Measurements from ENCODE around the gene NLRP4. TPM values are rescaled to one million over a fixed set of nuclear protein-coding genes. Genes with fewer than 3 reads are reported as not detected.

Gene NLRP4
- total RNA-seq, 2 experiments from 2014 or later = 4.0 to 4.6 TPM

DNA sequence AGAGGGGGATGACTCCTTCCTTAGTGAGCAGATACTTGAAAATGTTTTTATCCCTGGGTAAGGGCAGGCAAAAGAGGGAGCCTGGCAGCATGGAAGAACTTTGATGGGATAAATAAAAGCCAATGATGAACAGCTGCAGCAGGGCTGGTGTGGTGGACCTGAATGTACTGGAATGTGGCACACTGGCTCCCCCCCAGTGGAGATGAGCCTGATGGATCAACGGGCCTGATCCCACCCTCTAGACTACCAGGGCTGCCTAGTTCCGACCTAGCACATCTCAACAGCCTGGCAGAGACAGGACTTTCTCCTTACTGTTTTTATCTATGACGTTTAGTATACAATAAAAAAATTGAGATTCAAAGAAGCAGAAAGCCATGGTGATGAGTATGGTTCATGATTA, 25.0 kb upstream of the NLRP4 start:
- Histone ChIP-seq H3K9me2 (ENCODE audit: insufficient read depth, low read length) (no peaks in the 10 kb centered on the region), H3K27ac (ENCODE audit: low read depth, low read length, poor library complexity, severe bottlenecking) (no peak overlapping the region), H2AFZ (ENCODE audit: low read length) (no peak overlapping the region), H3K9me3 (ENCODE audit: low read length) (peaks cover 7% of the 10 kb centered on the region; the same call in 1 of the 2 replicates), H3K4me2 (ENCODE audit: low read length) (no peak overlapping the region), H3K4me1 (ENCODE audit: insufficient read depth, low read length, poor library complexity, severe bottlenecking) (peaks cover 73% of the 10 kb centered on the region), H4K20me1 (ENCODE audit: insufficient read depth, low read length) (no peaks in the 10 kb centered on the region), H3K79me2 (ENCODE audit: insufficient read depth, low read depth, low read length) (peaks cover 100% of the 10 kb centered on the region), H3K4me3 (ENCODE audit: low read depth, low read length, poor library complexity, severe bottlenecking) (no peak overlapping the region), H3K36me3 (ENCODE audit: insufficient read depth, low read length) (peaks cover 100% of the 10 kb centered on the region)
- intact Hi-C loops (cut with micrococcal nuclease; ENCODE audit: unreplicated experiment) = no loop called here
- no peak for DNase-seq (ENCODE audit: low spot score)
- no TSS peak for BruUV-seq (replicated peaks)
- ChIA-PET CTCF (ENCODE audit: unreplicated experiment) (no interaction called here), POLR2A (no interaction called here)
- TF ChIP-seq, protein P1, sequence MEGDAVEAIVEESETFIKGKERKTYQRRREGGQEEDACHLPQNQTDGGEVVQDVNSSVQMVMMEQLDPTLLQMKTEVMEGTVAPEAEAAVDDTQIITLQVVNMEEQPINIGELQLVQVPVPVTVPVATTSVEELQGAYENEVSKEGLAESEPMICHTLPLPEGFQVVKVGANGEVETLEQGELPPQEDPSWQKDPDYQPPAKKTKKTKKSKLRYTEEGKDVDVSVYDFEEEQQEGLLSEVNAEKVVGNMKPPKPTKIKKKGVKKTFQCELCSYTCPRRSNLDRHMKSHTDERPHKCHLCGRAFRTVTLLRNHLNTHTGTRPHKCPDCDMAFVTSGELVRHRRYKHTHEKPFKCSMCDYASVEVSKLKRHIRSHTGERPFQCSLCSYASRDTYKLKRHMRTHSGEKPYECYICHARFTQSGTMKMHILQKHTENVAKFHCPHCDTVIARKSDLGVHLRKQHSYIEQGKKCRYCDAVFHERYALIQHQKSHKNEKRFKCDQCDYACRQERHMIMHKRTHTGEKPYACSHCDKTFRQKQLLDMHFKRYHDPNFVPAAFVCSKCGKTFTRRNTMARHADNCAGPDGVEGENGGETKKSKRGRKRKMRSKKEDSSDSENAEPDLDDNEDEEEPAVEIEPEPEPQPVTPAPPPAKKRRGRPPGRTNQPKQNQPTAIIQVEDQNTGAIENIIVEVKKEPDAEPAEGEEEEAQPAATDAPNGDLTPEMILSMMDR (conservative IDR thresholded peaks at IDR 0.05; ENCODE audit: low read length) = no peak
- no peak for TF ChIP-seq EZH2phosphoT487 (IDR thresholded peaks at IDR 0.05; ENCODE audit: borderline replicate concordance, low read depth, low read length)

DNA sequence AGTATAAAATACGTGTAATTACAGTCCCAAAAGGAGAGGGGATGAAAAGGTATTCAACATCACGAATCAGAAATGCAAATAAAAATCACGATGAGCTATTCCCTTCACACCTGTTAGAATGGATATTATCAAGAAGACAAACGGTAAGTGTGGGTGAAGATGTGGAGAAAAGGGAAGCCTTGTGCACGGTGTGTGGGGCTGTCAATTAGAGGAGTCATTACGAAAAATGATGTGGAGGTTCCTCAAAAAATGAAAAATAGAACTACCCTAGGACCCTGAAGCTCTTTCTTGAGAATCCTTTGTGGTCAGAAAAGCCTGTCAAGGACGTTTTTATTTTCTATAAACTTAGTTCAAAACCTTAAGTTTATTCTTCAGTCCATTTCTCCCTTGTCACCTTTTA, 23.9 kb upstream of the NLRP4 start:
- Histone ChIP-seq H4K20me1 (ENCODE audit: insufficient read depth, low read length) (no peaks in the 10 kb centered on the region), H2AFZ (ENCODE audit: low read length) (no peak overlapping the region), H3K4me2 (ENCODE audit: low read length) (peak overlapping the region; percentile 25), H3K4me3 (ENCODE audit: low read depth, low read length, poor library complexity, severe bottlenecking) (no peak overlapping the region), H3K27ac (ENCODE audit: low read depth, low read length, poor library complexity, severe bottlenecking) (no peak overlapping the region), H3K9me2 (ENCODE audit: insufficient read depth, low read length) (no peaks in the 10 kb centered on the region), H3K4me1 (ENCODE audit: insufficient read depth, low read length, poor library complexity, severe bottlenecking) (peaks cover 73% of the 10 kb centered on the region), H3K9me3 (ENCODE audit: low read length) (peaks cover 7% of the 10 kb centered on the region; the same call in 1 of the 2 replicates), H3K36me3 (ENCODE audit: insufficient read depth, low read length) (peaks cover 100% of the 10 kb centered on the region), H3K79me2 (ENCODE audit: insufficient read depth, low read depth, low read length) (peaks cover 100% of the 10 kb centered on the region)
- TF ChIP-seq, protein P1 (conservative IDR thresholded peaks at IDR 0.05; ENCODE audit: low read length) = no peak
- TF ChIP-seq EZH2phosphoT487 (IDR thresholded peaks at IDR 0.05; ENCODE audit: borderline replicate concordance, low read depth, low read length) = no peak
- no TSS peak for BruUV-seq (replicated peaks)
- intact Hi-C loops (cut with micrococcal nuclease; ENCODE audit: unreplicated experiment) = no loop called here
- CTCF ChIA-PET (ENCODE audit: unreplicated experiment) = no interaction called here
- POLR2A ChIA-PET = interaction anchor here (1.1 kb wide), 2 partner anchors 17 to 43 kb away, joined by 3 to 5 read pairs; no protein-coding TSS in a partner anchor
- no peak for DNase-seq (ENCODE audit: low spot score)

DNA sequence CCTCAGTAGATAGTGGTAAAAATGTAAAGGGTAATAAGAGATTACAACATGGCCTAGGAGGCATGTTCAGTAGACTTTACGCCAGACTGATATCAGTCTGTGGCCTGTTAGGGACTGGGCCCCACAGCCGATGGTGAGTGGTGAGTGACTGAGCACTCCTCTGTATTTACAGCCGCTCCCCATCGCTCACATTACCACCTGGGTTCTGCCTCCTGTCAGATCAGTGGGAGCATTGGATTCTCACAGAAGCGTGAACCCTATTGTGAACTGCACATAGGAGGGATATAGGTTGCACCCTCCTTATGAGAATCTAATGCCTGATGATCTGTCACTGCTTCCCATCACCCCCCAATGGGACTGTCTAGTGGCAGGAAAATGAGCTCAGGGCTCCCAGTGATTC, 22.4 kb upstream of the NLRP4 start:
- H4K20me1 ChIP-seq (ENCODE audit: insufficient read depth, low read length) = no peaks in the 10 kb centered on the region
- no peak overlapping the region for H3K4me3 ChIP-seq (ENCODE audit: low read depth, low read length, poor library complexity, severe bottlenecking)
- H3K9me2 ChIP-seq (ENCODE audit: insufficient read depth, low read length) = no peaks in the 10 kb centered on the region
- no peak overlapping the region for H3K4me2 ChIP-seq (ENCODE audit: low read length)
- peaks cover 94% of the 10 kb centered on the region for H3K36me3 ChIP-seq (ENCODE audit: insufficient read depth, low read length)
- peaks cover 73% of the 10 kb centered on the region for H3K4me1 ChIP-seq (ENCODE audit: insufficient read depth, low read length, poor library complexity, severe bottlenecking)
- ChIA-PET POLR2A (interaction anchor here (1.0 kb wide), 1 partner anchor 16 kb away, joined by 4 read pairs; no protein-coding TSS in a partner anchor), CTCF (ENCODE audit: unreplicated experiment) (no interaction called here)
- no TSS peak for BruUV-seq (replicated peaks)
- no peak for DNase-seq (ENCODE audit: low spot score)
- no peak overlapping the region for H2AFZ ChIP-seq (ENCODE audit: low read length)
- peaks cover 7% of the 10 kb centered on the region; the same call in 1 of the 2 replicates for H3K9me3 ChIP-seq (ENCODE audit: low read length)
- H3K79me2 ChIP-seq (ENCODE audit: insufficient read depth, low read depth, low read length) = peaks cover 98% of the 10 kb centered on the region
- H3K27ac ChIP-seq (ENCODE audit: low read depth, low read length, poor library complexity, severe bottlenecking) = no peak overlapping the region
- intact Hi-C loops (cut with micrococcal nuclease; ENCODE audit: unreplicated experiment) = no loop called here
- TF ChIP-seq, protein P1 (conservative IDR thresholded peaks at IDR 0.05; ENCODE audit: low read length) = no peak
- no peak for TF ChIP-seq EZH2phosphoT487 (IDR thresholded peaks at IDR 0.05; ENCODE audit: borderline replicate concordance, low read depth, low read length)

All from OCI-LY7 (cell line).